IPS DF 4.7 (cell line): ENCODE results near the gene ST8SIA4.

ENCODE experiments used
- DNase-seq: peaks from one replicate; pipeline ENCODE4 v3.0.0-alpha.2; 2013; ENCODE audit warnings: low spot score; ENCODE audit errors: extremely low read depth

Gene ST8SIA4

GRCh38 chr5:100903039-100903887 is at the start of gene ST8SIA4:
Gene ST8SIA4 (minus strand): TSS chr5:100903282. CDS start chr5:100902955, 327 bp downstream.
- peak; percentile 41 for DNase-seq

GRCh38 chr5:100950985-100951384 is 47.9 kb upstream of the ST8SIA4 start:
- no peak for DNase-seq

- no peak for DNase-seq
Measured at GRCh38 chr5:100913298-100913697, 10.2 kb upstream of the ST8SIA4 start.

GRCh38 chr5:100909034-100909433 is 6.0 kb upstream of the ST8SIA4 start:
- no peak for DNase-seq

GRCh38 chr5:100905259-100905914 is 2.3 kb upstream of the ST8SIA4 start:
- no peak for DNase-seq

GRCh38 chr5:100904259-100904861 is 1.3 kb upstream of the ST8SIA4 start:
- DNase-seq: no peak

GRCh38 chr5:100902440-100903038 is 543 bp downstream of the ST8SIA4 start:
- peak; percentile 5 for DNase-seq

- DNase-seq: no peak
Measured at GRCh38 chr5:100901821-100902341, 1.2 kb downstream of the ST8SIA4 start.

- DNase-seq: peak; percentile 11
Measured at GRCh38 chr5:100900796-100901781, 2.0 kb downstream of the ST8SIA4 start.

- DNase-seq: peak; percentile 11
Measured at GRCh38 chr5:100900142-100900795, 2.8 kb downstream of the ST8SIA4 start.

- no peak for DNase-seq
Measured at GRCh38 chr5:100899675-100900074, 3.4 kb downstream of the ST8SIA4 start.

- no peak for DNase-seq
Measured at GRCh38 chr5:100898504-100899346, 4.4 kb downstream of the ST8SIA4 start.

GRCh38 chr5:100896054-100896453 is 7.0 kb downstream of the ST8SIA4 start:
- no peak for DNase-seq

- DNase-seq: no peak
Measured at GRCh38 chr5:100890461-100891008, 12.5 kb downstream of the ST8SIA4 start.

GRCh38 chr5:100889896-100890295 is 13.2 kb downstream of the ST8SIA4 start:
- no peak for DNase-seq

- DNase-seq: no peak
Measured at GRCh38 chr5:100889165-100889743, 13.8 kb downstream of the ST8SIA4 start.

- DNase-seq: no peak
Measured at GRCh38 chr5:100877274-100877673, 25.8 kb downstream of the ST8SIA4 start.
